NCI-H146 (cell line): Measurements from ENCODE around the gene TEDC1.
A peak's percentile ranks its signal among the peaks of the same experiment; 100 is the strongest.

Source experiments
- DNase-seq: peaks from one replicate; lab custom pipeline; 2025; lab: John Stamatoyannopoulos, UW

TEDC1 gene

DNA sequence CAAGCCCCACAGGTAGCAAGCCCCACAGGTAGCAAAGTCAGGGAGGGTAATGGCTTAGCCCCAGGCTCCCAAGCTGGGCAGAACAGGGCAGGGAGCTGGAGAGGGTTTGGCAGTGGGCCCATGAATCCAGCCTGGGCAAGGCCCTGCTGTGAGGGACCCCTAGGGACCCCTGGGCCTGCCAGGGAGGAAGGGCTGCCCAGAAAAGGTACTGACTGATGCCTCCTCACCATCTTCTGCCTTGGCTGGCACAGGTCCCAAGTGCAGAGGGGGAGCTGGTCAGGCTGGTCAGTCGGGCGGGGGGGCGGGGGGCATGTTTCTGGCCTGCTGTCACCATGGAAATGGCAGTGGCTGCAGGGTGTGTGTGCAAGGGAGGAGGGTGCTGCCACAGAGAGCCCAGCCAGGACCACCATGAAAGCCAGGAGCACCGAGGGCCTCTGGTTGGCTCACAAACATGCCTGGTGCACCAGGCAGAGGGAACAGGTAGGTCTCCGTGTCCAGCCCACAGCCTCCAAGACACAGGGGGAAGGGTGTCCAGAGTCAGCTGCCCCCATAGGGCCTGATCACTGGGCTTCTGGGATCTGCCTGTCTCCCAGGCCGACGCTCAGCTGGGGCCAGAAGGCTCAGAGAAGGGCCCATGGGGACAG lies 17.9 kb upstream of the TEDC1 start:
- DNase-seq, result no peak

GRCh38 chr14:105473677-105474482 lies 17.2 kb upstream of the TEDC1 start:
- peak; percentile 95 for DNase-seq

DNA sequence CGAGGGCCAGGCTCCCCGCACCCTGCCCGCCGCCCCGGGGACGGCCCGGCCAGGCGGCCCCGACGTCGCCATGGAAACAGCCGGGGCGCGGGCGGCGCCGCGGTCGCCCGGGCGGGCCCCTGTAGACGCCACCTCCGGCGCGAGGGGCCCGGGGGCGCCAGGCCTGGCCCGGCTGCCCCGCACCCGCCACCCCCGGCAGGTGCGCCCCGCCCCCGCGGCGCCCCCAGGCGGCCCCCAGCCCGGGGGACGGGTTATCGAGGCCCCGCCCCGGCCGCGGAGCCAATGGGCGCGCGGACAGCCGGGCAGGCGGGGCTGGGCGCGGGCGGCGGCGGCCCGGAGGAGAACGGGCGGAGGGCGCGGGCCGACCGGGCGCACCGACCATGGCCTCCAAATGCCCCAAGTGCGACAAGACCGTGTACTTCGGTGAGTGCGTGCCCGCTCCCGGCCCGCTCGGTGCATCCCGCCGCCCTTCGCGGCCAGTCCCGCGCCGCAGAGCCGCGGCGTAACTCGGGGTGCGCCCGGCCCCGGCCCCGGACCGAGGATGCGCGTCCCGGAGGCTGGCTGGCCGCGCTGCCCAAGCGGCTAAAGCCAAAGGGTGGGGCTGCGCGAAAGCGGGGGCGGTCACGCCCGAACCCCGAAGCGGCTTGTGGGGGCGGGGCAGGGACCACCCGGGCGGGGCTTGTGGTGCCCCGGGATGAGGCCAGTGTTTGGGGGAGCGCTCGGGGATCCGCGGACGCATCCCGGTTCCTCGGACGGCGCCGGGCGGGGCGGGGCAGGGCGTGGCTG lies 16.4 kb upstream of the TEDC1 start, which contains the start of gene CRIP2:
Gene CRIP2, plus strand, starts transcription at position 339 of the 786 bp plus-strand sequence. Its CDS starts 42 bp downstream, at position 381.
- peak; percentile 81 for DNase-seq

DNA sequence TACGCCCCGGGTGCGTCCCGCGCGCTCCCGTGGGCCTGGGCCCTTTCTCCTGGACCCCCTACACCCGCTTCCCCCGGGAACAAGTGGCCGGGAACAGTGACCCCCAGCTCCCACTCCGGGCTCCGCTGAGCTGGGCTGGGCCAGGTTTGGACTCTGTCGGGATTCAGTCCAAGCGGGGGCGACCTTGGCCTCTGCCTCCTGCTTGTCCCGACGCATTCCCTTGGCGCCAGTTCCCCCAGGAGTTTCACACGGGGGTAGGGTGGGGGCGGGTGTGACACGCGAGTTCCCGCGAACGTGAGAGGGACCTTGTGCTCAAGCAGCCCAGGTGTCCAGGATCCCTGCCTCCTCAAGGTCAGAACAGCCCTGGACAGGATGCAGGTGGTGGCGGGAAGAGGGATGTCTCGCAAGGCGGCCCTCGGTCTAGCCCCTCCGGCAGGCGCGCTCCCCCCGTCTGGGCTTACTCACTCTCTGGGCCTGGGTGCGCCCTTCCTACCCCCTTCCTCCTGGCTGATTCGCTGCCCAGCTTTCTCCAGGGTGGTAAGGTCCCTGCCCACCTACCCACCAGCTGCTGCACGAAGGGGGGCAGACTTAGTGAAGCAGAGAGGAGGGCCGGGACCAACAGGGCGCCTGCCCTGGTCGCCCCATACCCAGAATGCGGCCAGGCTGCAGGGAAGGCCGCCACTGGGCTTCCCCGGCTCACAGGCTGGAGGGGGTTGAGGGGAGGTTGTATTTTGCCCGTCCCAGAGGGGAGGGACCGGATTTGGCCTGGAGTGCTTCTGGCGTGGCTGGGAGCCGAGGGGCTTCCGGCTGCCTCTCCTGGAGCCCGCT lies 15.6 kb upstream of the TEDC1 start:
- no peak for DNase-seq

DNA sequence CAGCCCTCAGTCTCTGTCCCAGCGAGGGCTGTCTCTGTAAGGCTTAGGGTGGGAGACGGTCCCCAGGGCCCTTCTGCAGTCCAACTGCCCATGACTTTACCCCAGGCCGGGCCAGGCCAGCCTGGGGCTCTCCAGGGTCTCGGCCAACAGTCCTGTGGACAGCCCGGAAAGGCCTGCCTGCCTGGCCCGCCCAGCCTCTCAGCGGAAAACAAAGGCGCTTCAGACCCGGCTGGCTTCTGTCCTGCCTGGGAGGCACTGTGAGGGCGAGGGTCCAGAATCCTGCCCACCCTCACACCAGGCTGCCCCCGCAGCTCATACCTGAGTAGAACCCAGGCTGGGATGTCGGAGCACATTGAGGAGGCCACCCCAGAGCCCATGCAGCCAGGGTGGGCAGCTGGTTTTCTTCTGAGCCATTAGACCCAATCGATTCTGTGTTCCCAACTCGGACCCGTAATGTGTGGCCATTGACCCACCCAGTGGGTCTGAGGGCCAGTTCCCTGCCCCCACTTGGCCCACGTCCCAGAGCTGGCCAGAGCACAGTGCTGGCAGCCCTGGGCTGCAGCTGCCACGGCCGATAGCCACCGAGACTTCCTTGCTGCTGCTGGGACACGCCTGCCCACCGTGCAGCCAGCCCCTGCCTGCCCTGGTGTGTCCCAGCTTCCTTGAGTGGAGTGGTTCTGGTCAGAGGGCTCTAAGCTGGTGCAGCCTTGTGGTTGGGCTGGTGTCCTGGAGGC lies 14.8 kb upstream of the TEDC1 start:
- DNase-seq, result no peak

GRCh38 chr14:105476831-105477659 lies 14.0 kb upstream of the TEDC1 start:
- DNase-seq, result peak; percentile 38

DNA sequence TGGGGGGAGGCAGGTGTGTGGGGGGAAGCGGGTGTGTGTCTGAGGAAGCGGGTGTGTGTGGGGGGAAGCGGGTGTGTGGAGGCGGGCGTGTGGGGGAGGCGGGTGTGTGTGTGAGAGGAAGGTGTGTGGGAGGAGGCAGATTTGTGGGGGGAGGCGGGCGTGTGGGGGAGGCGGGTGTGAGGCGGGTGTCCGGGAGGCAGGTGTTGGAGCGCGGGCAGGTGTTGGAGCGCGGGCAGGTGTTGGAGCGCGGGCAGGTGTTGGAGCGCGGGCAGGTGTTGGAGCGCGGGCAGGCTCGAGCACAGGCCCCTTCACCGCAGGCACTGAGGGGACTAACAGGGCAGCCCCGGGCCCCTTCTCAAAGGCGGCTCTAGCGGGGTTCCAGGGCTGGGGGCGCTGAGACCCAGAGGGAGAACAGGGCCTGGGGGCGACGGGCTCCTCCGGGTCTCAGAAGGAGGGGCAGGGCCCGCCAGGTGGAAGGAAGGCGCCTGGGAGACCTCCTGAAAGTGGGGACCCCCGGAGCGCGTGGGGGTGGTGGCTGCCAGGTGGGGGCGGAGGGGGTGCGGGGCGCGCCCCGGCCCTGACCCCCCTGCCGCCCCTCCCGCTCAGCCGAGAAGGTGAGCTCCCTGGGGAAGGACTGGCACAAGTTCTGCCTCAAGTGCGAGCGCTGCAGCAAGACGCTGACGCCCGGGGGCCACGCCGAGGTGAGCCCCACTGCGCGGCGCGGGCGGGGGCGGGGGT lies 13.2 kb upstream of the TEDC1 start:
- no peak for DNase-seq

DNA sequence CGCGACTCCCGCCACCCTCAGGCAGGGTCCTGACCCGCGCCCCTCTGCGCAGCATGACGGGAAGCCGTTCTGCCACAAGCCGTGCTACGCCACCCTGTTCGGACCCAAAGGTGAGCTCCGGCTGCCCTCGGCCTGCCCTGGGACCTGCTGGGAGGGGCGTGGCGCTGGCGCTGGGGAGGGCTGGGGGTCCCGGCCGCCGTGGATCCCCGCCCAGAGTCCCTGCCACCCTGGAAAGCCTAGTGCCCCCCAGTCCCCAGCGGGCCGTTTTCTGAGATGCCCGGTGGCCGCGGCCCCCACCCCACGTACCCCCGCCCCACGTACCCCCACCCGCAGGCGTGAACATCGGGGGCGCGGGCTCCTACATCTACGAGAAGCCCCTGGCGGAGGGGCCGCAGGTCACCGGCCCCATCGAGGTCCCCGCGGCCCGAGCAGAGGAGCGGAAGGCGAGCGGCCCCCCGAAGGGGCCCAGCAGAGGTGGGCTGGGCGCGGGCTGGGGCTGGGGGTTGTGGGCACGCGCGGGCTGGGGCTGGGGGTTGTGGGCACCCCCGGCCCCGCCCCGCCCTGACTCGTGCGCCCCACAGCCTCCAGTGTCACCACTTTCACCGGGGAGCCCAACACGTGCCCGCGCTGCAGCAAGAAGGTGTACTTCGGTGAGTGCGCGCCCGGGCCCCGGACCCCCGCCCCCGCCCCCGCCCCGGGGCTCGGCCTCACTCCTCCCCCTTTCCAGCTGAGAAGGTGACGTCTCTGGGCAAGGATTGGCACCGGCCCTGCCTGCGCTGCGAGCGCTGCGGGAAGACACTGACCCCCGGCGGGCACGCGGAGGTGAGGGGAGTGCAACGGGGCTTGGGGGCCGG lies 12.4 kb upstream of the TEDC1 start:
- no peak for DNase-seq

DNA sequence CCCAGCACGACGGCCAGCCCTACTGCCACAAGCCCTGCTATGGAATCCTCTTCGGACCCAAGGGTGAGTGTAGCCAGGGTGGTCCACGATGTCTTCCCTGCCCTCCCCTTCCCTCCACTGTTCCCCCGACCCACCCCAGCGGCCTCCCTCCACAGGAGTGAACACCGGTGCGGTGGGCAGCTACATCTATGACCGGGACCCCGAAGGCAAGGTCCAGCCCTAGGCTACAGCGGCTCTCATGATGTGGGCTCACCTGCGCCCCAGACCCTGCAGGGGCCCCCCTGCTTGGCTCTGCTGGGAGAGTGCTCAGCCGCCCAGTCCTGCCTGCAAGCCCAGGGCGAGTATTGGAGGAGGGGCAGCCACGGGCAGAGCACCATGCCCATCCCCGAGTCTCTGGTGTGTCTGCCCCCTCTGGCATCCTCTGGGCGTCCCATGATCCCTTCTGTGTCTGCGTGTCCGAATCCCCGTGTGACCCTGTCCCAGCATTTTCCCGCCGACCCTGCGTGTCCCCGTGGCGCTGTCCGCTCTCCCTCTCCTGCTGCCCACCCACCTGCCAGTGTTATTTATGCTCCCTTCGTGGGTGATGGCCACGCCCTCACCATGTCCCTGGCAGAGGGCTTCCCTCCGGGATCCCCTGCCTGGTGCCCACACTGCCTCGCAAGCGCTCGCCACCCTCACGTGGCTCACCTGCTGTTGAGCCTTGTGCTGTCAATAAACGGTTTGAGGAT lies 11.5 kb upstream of the TEDC1 start:
- no peak for DNase-seq

GRCh38 chr14:105480199-105480746 lies 10.8 kb upstream of the TEDC1 start:
- no peak for DNase-seq

GRCh38 chr14:105480807-105481801 lies 9.9 kb upstream of the TEDC1 start:
- DNase-seq, result peak; percentile 93

GRCh38 chr14:105481886-105482457 lies 9.1 kb upstream of the TEDC1 start:
- DNase-seq, result peak; percentile 98

GRCh38 chr14:105482486-105483110 lies 8.4 kb upstream of the TEDC1 start:
- no peak for DNase-seq

GRCh38 chr14:105483300-105484068 lies 7.6 kb upstream of the TEDC1 start:
- DNase-seq, result no peak
